22Rv1 (cell line): ENCODE results near the gene PSORS1C2.

Source experiments
- ZFX ChIP-seq: fragments of 450-650 bp; IDR thresholded peaks from 2 replicates; pipeline ENCODE4 v1.6.1; 2017; ENCODE audit warnings: antibody characterized with exemption, borderline replicate concordance
- TF ChIP-seq, protein P1 (sequence below): fragments of 450-650 bp; IDR thresholded peaks from 2 replicates; pipeline ENCODE4 v1.5.1; 2017; ENCODE audit warnings: mild to moderate bottlenecking

- TF ChIP-seq, protein P1, sequence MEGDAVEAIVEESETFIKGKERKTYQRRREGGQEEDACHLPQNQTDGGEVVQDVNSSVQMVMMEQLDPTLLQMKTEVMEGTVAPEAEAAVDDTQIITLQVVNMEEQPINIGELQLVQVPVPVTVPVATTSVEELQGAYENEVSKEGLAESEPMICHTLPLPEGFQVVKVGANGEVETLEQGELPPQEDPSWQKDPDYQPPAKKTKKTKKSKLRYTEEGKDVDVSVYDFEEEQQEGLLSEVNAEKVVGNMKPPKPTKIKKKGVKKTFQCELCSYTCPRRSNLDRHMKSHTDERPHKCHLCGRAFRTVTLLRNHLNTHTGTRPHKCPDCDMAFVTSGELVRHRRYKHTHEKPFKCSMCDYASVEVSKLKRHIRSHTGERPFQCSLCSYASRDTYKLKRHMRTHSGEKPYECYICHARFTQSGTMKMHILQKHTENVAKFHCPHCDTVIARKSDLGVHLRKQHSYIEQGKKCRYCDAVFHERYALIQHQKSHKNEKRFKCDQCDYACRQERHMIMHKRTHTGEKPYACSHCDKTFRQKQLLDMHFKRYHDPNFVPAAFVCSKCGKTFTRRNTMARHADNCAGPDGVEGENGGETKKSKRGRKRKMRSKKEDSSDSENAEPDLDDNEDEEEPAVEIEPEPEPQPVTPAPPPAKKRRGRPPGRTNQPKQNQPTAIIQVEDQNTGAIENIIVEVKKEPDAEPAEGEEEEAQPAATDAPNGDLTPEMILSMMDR: no peak
- TF ChIP-seq ZFX: no peak
Observed at GRCh38 chr6:31170600-31170881, 31.7 kb upstream of the PSORS1C2 start, which contains the start of gene POU5F1.
